ENCODE results near the gene RNF103. TPM values are rescaled to one million over a fixed set of nuclear protein-coding genes. Genes with fewer than 3 reads are reported as not detected.

Gene RNF103
- total RNA-seq, 1 donor from 2014 or later: 25.2 TPM

DNA sequence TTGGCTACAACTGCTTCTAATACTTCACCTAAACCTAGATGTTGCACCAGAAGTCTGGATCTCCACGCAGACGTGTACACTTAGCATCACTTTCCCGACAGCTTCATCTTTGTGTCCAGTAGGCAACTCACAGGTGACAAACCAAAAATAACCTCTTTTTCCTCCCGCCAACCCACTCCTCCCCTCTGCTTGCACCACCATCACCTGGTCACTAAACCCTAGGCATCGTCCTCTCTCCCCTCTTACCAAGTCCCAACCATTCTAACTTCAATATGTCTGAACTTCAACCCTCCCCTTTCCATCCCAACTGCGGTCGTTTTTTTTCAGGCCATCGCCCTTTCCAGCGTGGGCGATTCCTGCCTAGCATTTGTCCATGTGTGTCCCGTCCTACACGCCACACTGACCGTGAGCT, 60.0 kb downstream of the RNF103 start:
- H3K27me3 Mint-ChIP-seq (ENCODE audit: unreplicated experiment): peaks cover 7% of the 10 kb centered on the region
- no peak for DNase-seq
- TF ChIP-seq, protein P1, sequence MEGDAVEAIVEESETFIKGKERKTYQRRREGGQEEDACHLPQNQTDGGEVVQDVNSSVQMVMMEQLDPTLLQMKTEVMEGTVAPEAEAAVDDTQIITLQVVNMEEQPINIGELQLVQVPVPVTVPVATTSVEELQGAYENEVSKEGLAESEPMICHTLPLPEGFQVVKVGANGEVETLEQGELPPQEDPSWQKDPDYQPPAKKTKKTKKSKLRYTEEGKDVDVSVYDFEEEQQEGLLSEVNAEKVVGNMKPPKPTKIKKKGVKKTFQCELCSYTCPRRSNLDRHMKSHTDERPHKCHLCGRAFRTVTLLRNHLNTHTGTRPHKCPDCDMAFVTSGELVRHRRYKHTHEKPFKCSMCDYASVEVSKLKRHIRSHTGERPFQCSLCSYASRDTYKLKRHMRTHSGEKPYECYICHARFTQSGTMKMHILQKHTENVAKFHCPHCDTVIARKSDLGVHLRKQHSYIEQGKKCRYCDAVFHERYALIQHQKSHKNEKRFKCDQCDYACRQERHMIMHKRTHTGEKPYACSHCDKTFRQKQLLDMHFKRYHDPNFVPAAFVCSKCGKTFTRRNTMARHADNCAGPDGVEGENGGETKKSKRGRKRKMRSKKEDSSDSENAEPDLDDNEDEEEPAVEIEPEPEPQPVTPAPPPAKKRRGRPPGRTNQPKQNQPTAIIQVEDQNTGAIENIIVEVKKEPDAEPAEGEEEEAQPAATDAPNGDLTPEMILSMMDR (IDR thresholded peaks at IDR 0.05; ENCODE audit: partially characterized antibody, unreplicated experiment): no peak
- H3K9me3 Mint-ChIP-seq (ENCODE audit: unreplicated experiment): peaks cover 16% of the 10 kb centered on the region
- peaks cover 16% of the 10 kb centered on the region for H3K36me3 Mint-ChIP-seq (ENCODE audit: unreplicated experiment)
- peak overlapping the region; percentile 99 for H3K4me3 Mint-ChIP-seq (ENCODE audit: unreplicated experiment)
- H3K4me1 Mint-ChIP-seq (ENCODE audit: low read depth, unreplicated experiment): peaks cover 10% of the 10 kb centered on the region
- H3K27ac Mint-ChIP-seq (ENCODE audit: unreplicated experiment): peak overlapping the region; percentile 97

- peaks cover 14% of the 10 kb centered on the region for H3K9me3 Mint-ChIP-seq (ENCODE audit: unreplicated experiment)
Observed at GRCh38 chr2:86562922-86563649, 60.6 kb downstream of the RNF103 start, which contains the start of gene CHMP3. TSS of gene CHMP3 (minus strand) at chr2:86563443. CDS start at chr2:86563348, 95 bp downstream.

GRCh38 chr2:86562485-86562921, 61.2 kb downstream of the RNF103 start:
- Mint-ChIP-seq H3K4me3 (ENCODE audit: unreplicated experiment) (peak overlapping the region; percentile 99), H3K27ac (ENCODE audit: unreplicated experiment) (peak overlapping the region; percentile 97), H3K36me3 (ENCODE audit: unreplicated experiment) (peaks cover 20% of the 10 kb centered on the region), H3K27me3 (ENCODE audit: unreplicated experiment) (peaks cover 10% of the 10 kb centered on the region), H3K9me3 (ENCODE audit: unreplicated experiment) (peaks cover 14% of the 10 kb centered on the region), H3K4me1 (ENCODE audit: low read depth, unreplicated experiment) (peaks cover 10% of the 10 kb centered on the region)
- TF ChIP-seq, protein P1 (IDR thresholded peaks at IDR 0.05; ENCODE audit: partially characterized antibody, unreplicated experiment): no peak
- no peak for DNase-seq

More at GRCh38 chr2:86562922-86563649, 60.6 kb downstream of the RNF103 start, which contains the start of gene CHMP3:
- peaks cover 10% of the 10 kb centered on the region for H3K4me1 Mint-ChIP-seq (ENCODE audit: low read depth, unreplicated experiment)
- peaks cover 20% of the 10 kb centered on the region for H3K36me3 Mint-ChIP-seq (ENCODE audit: unreplicated experiment)
- DNase-seq: peak; percentile 96
- TF ChIP-seq, protein P1 (IDR thresholded peaks at IDR 0.05; ENCODE audit: partially characterized antibody, unreplicated experiment): no peak
- H3K27me3 Mint-ChIP-seq (ENCODE audit: unreplicated experiment): peaks cover 10% of the 10 kb centered on the region
- peak within 1 kb of the TSS; percentile 97 for H3K27ac Mint-ChIP-seq (ENCODE audit: unreplicated experiment)
- peak within 1 kb of the TSS; percentile 99 for H3K4me3 Mint-ChIP-seq (ENCODE audit: unreplicated experiment)

- peaks cover 8% of the 10 kb centered on the region for H3K4me1 Mint-ChIP-seq (ENCODE audit: low read depth, unreplicated experiment)
- H3K9me3 Mint-ChIP-seq (ENCODE audit: unreplicated experiment): peaks cover 7% of the 10 kb centered on the region
Observed at GRCh38 chr2:86557836-86558235, 65.8 kb downstream of the RNF103 start.

More at GRCh38 chr2:86557836-86558235, 65.8 kb downstream of the RNF103 start:
- Mint-ChIP-seq H3K4me3 (ENCODE audit: unreplicated experiment) (no peak overlapping the region), H3K27ac (ENCODE audit: unreplicated experiment) (no peak overlapping the region), H3K36me3 (ENCODE audit: unreplicated experiment) (peaks cover 15% of the 10 kb centered on the region), H3K27me3 (ENCODE audit: unreplicated experiment) (peaks cover 8% of the 10 kb centered on the region)
- TF ChIP-seq, protein P1 (IDR thresholded peaks at IDR 0.05; ENCODE audit: partially characterized antibody, unreplicated experiment): no peak
- no peak for DNase-seq

All from glutamatergic neuron (in vitro differentiated cells).